ENCODE results near the gene ST7. TPM values are rescaled to one million over a fixed set of nuclear protein-coding genes. Genes with fewer than 3 reads are reported as not detected.
A peak's percentile ranks its signal among the peaks of the same experiment; 100 is the strongest.

The ST7 gene
- total and polyA plus RNA-seq, 2 of the 8 experiments (the other 6 are each of a cell fraction or from before 2014, with no cell fraction given) = 16.3 to 18.0 TPM

DNA sequence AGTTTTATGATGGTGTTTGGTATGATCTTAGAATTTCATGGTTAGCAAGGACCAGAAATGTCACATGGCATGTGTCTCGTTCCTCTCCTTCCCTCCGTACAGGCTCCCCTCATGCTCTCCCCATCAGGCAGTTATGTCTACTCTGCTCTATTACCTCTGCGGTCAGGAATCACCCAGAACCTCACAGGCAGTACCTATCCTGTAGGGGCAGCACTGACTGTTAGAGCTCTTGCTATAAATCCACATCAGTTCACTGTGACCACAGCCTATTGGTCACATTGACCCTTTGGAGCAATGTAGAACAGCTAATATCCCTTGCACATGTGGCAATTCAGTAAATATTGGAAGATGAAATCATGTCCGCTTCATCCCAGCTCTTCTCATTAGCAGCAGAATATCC lies 217.8 kb downstream of the ST7 start:
- Histone ChIP-seq H2AFZ (ENCODE audit: low read length) (no peak overlapping the region), H3K4me1 (replicated peaks in 1 of 4; ENCODE audit: control insufficient read depth in 3 of 4, insufficient read depth in 4 of 4, low read length in 3 of 4) (no peaks in the 10 kb centered on the region), H3K36me3 (ENCODE audit: control insufficient read depth in 2 of 4, insufficient read depth in 4 of 4, low read length in 3 of 4) (0 out of 8 replicates have a peak, but pooled peaks cover 0 to 2% (median 0%) of the 10 kb centered on the region in 4 experiments), H3K23ac (ENCODE audit: insufficient read length) (no peak overlapping the region), H3K18ac (ENCODE audit: extremely low read depth, low read length) (no peak overlapping the region), H3K27me3 (replicated peaks in 1 of 4; ENCODE audit: control insufficient read depth in 3 of 4, extremely low read depth in 1 of 4, insufficient read depth in 3 of 4, low read length in 3 of 4) (no peaks in the 10 kb centered on the region), H3K79me2 (ENCODE audit: control insufficient read depth in 1 of 2, insufficient read depth in 2 of 2, low read length in 2 of 2) (no peaks in the 10 kb centered on the region), H3K27ac (ENCODE audit: low read depth, low read length) (no peak overlapping the region), H3K56ac (replicated peaks; ENCODE audit: insufficient read length, low read depth, low read length) (no peak overlapping the region), H4K20me1 (replicated peaks in 1 of 2; ENCODE audit: control insufficient read depth in 1 of 2, insufficient read depth in 2 of 2, low read length in 2 of 2) (no peaks in the 10 kb centered on the region), H2BK5ac (ENCODE audit: low read depth, low read length) (no peak overlapping the region), H2BK15ac (ENCODE audit: low read length) (no peak overlapping the region), H3K9me3 (ENCODE audit: insufficient read depth in 2 of 2, low read depth in 1 of 2, low read length in 1 of 2) (no peaks in the 10 kb centered on the region), H3K4me3 (ENCODE audit: extremely low read depth in 1 of 4, insufficient read depth in 2 of 4, low read depth in 3 of 4, low read length in 4 of 4) (no peak overlapping the region), H3K79me1 (ENCODE audit: low read depth, low read length) (no peaks in the 10 kb centered on the region), H4K5ac (ENCODE audit: insufficient read length, low read depth, low read length) (no peak overlapping the region), H2AK5ac (ENCODE audit: low read depth, low read length) (no peak overlapping the region), H3K4ac (replicated peaks; ENCODE audit: insufficient read length, low read depth, low read length) (no peak overlapping the region), H4K8ac (ENCODE audit: extremely low read depth, insufficient read depth, low read length) (no peak overlapping the region), H3K23me2 (ENCODE audit: low read depth, low read length) (no peaks in the 10 kb centered on the region), H3K9ac (replicated peaks in 1 of 4; ENCODE audit: extremely low read depth in 1 of 4, low read depth in 3 of 4, low read length in 3 of 4) (no peak overlapping the region), H2BK20ac (ENCODE audit: low read length) (no peak overlapping the region), H2BK12ac (ENCODE audit: low read depth, low read length) (no peak overlapping the region), H3K4me2 (ENCODE audit: insufficient read depth in 1 of 2, low read depth in 2 of 2, low read length in 2 of 2) (no peak overlapping the region), H3K14ac (ENCODE audit: insufficient read length) (no peak overlapping the region), H2BK120ac (replicated peaks; ENCODE audit: low read depth, low read length) (no peak overlapping the region), H4K91ac (replicated peaks; ENCODE audit: insufficient read length, low read length) (no peak overlapping the region)
- CTCF ChIA-PET (ENCODE audit: partially characterized antibody) = interaction anchor here (0.6 to 2.0 kb wide), 7 partner anchors 12 to 397 kb away, joined by 3 to 7 read pairs (median 5); no protein-coding TSS in a partner anchor
- POLR2A ChIA-PET (ENCODE audit: partially characterized antibody) = no interaction called here
- 74% methylated on average over 4 of the region's 4 CpGs; no CpG with 5 or more reads in 1 of the 2 experiments for WGBS, 2 experiments (ENCODE audit: extremely low coverage in 1 of 2, insufficient coverage in 1 of 2, insufficient read length in 1 of 2, insufficient replicate concordance in 2 of 2, low coverage in 1 of 2, low lambda C conversion rate in 2 of 2, missing lambda C conversion rate in 1 of 2)
- TF ChIP-seq RAD21 (IDR thresholded peaks at IDR 0.05 in 1 of 2, conservative IDR thresholded peaks at IDR 0.05 in 1 of 2; ENCODE audit: low read depth in 2 of 2, low read length in 2 of 2) (peak; percentile 23 to 40; a peak in 3 of 4 replicates), EGR1 (IDR thresholded peaks at IDR 0.05; ENCODE audit: borderline replicate concordance, low read depth, low read length) (no peak), HDAC6 (IDR thresholded peaks at IDR 0.05; ENCODE audit: low read depth, low read length) (no peak), SIRT6 (IDR thresholded peaks at IDR 0.05; ENCODE audit: low read length) (no peak)
- TF ChIP-seq, protein P1, sequence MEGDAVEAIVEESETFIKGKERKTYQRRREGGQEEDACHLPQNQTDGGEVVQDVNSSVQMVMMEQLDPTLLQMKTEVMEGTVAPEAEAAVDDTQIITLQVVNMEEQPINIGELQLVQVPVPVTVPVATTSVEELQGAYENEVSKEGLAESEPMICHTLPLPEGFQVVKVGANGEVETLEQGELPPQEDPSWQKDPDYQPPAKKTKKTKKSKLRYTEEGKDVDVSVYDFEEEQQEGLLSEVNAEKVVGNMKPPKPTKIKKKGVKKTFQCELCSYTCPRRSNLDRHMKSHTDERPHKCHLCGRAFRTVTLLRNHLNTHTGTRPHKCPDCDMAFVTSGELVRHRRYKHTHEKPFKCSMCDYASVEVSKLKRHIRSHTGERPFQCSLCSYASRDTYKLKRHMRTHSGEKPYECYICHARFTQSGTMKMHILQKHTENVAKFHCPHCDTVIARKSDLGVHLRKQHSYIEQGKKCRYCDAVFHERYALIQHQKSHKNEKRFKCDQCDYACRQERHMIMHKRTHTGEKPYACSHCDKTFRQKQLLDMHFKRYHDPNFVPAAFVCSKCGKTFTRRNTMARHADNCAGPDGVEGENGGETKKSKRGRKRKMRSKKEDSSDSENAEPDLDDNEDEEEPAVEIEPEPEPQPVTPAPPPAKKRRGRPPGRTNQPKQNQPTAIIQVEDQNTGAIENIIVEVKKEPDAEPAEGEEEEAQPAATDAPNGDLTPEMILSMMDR (IDR thresholded peaks at IDR 0.05; ENCODE audit: control extremely low read depth in 1 of 3, insufficient read depth in 1 of 3, low read depth in 1 of 3, low read length in 3 of 3) = peak; percentile 17 to 61 (median 50)
- no peak for DNase-seq (ENCODE audit: low read depth in 1 of 2, low spot score in 2 of 2)
- no peak for FAIRE-seq

Measured in H1 (cell line).